ENCODE data around the gene GARS1.
A peak's percentile ranks its signal among the peaks of the same experiment; 100 is the strongest.
"Not testable (repeated sequence)": the region's sequence is repeated elsewhere in the genome, so short reads cannot be mapped to it uniquely, and the experiment has no call there.

The GARS1 gene

GRCh38 chr7:30633223-30633622, 38.5 kb downstream of the GARS1 start:
- no peak for DNase-seq

- DNase-seq, result no peak
Observed at GRCh38 chr7:30634193-30634626, 39.5 kb downstream of the GARS1 start.

GRCh38 chr7:30634634-30635201, 40.0 kb downstream of the GARS1 start:
- no peak for DNase-seq

GRCh38 chr7:30635798-30636197, 41.1 kb downstream of the GARS1 start:
- no peak for DNase-seq

- not testable (repeated sequence) for DNase-seq
Observed at GRCh38 chr7:30642322-30642721, 47.6 kb downstream of the GARS1 start.

GRCh38 chr7:30642789-30643188, 48.1 kb downstream of the GARS1 start:
- DNase-seq, result no peak

GRCh38 chr7:30644286-30644955, 49.7 kb downstream of the GARS1 start:
- no peak for DNase-seq

GRCh38 chr7:30645661-30646060, 51.0 kb downstream of the GARS1 start:
- no peak for DNase-seq

GRCh38 chr7:30646154-30646553, 51.5 kb downstream of the GARS1 start:
- DNase-seq, result no peak

GRCh38 chr7:30647589-30648364, 53.1 kb downstream of the GARS1 start:
- DNase-seq, result no peak

GRCh38 chr7:30648744-30649540, 54.3 kb downstream of the GARS1 start:
- no peak for DNase-seq

- DNase-seq, result no peak
Observed at GRCh38 chr7:30649717-30650420, 55.2 kb downstream of the GARS1 start.

GRCh38 chr7:30650421-30650808, 55.7 kb downstream of the GARS1 start:
- DNase-seq, result no peak

- DNase-seq, result no peak
Observed at GRCh38 chr7:30652132-30652531, 57.5 kb downstream of the GARS1 start.

- DNase-seq, result no peak
Observed at GRCh38 chr7:30652698-30653641, 58.3 kb downstream of the GARS1 start.

GRCh38 chr7:30654296-30655090, 59.8 kb downstream of the GARS1 start:
- DNase-seq, result no peak

GRCh38 chr7:30655096-30655970, 60.7 kb downstream of the GARS1 start:
- peak; percentile 11 for DNase-seq

GRCh38 chr7:30656006-30656957, 61.6 kb downstream of the GARS1 start:
- peak; percentile 32 for DNase-seq
